GM12864 (cell line): ENCODE data around the gene ERCC8.

Experiments
- DNase-seq: peaks from one replicate; pipeline ENCODE4 v3.0.0-alpha.2; 2011; ENCODE audit warnings: low read depth
- H3K4me3 ChIP-seq: 2 replicates; pipeline ENCODE4 v1.5.1; 2011; ENCODE audit warnings: mild to moderate bottlenecking, low read depth, low read length, control low read depth
- CTCF ChIP-seq: IDR thresholded peaks from 2 replicates; pipeline ENCODE4 v1.5.1; 2011; ENCODE audit warnings: low read depth, mild to moderate bottlenecking, moderate library complexity, low read length, control low read depth, inconsistent platforms; ENCODE audit errors: missing control alignments

Gene ERCC8

GRCh38 chr5:60842871-60843385, 101.9 kb downstream of the ERCC8 start:
- no peak for DNase-seq
- H3K4me3 ChIP-seq, result peak overlapping the region; percentile 81; the same call in 1 of the 2 replicates
- no peak for TF ChIP-seq CTCF

- no peak for TF ChIP-seq CTCF
- H3K4me3 ChIP-seq, result no peak overlapping the region
- no peak for DNase-seq
Observed at GRCh38 chr5:60841361-60841760, 103.5 kb downstream of the ERCC8 start.

GRCh38 chr5:60836131-60836530, 108.7 kb downstream of the ERCC8 start:
- no peak for DNase-seq
- TF ChIP-seq CTCF, result no peak
- no peak overlapping the region for H3K4me3 ChIP-seq

GRCh38 chr5:60835554-60835953, 109.3 kb downstream of the ERCC8 start:
- TF ChIP-seq CTCF, result no peak

GRCh38 chr5:60833520-60833919, 111.3 kb downstream of the ERCC8 start:
- no peak for TF ChIP-seq CTCF

More at GRCh38 chr5:60835554-60835953, 109.3 kb downstream of the ERCC8 start:
- no peak overlapping the region for H3K4me3 ChIP-seq
- DNase-seq, result no peak

GRCh38 chr5:60830581-60831127, 114.2 kb downstream of the ERCC8 start:
- no peak for TF ChIP-seq CTCF
- DNase-seq, result no peak
- H3K4me3 ChIP-seq, result no peak overlapping the region

More at GRCh38 chr5:60833520-60833919, 111.3 kb downstream of the ERCC8 start:
- no peak for DNase-seq
- H3K4me3 ChIP-seq, result no peak overlapping the region
